HEK293 (cell line): Measurements from ENCODE around the gene SLC25A45.

Experiments used
- CTCF ChIA-PET: fragments of 350-600 bp; formaldehyde crosslinking; extraction: SDS; loops from one replicate; lab custom pipeline; 2021; ENCODE audit warnings: antibody characterized with exemption; lab: Yijun Ruan, JAX
- POLR2A ChIA-PET: fragments of 300-600 bp; formaldehyde crosslinking; extraction: SDS; loops from one replicate; lab custom pipeline; 2020; ENCODE audit warnings: antibody characterized with exemption, inconsistent platforms; lab: Yijun Ruan, JAX
- H3K27ac ChIP-seq: fragments of 200-500 bp; sonication (Bioruptor generic); 2 replicates; pipeline ENCODE4 v1.5.1; 2014; ENCODE audit warnings: low read depth, low read length, control low read depth, inconsistent platforms; ENCODE audit errors: extremely low read depth
- H3K36me3 ChIP-seq, 2 experiments: fragments of 200-500 bp in 1 of 2; sonication (Bioruptor generic) in 1 of 2; 1 replicate in 1 of 2; 2 replicates in 1 of 2; pipeline ENCODE4 v1.5.1; 2014 to 2017; ENCODE audit warnings: inconsistent platforms in 2 of 2, low read length in 2 of 2; ENCODE audit not compliant: control insufficient read depth in 2 of 2, insufficient read depth in 1 of 2
- H3K4me1 ChIP-seq: fragments of 200-500 bp; sonication (Bioruptor generic); 2 replicates; pipeline ENCODE4 v1.5.1; 2014; ENCODE audit warnings: mild to moderate bottlenecking, low read length, inconsistent platforms; ENCODE audit not compliant: control insufficient read depth, insufficient read depth
- H3K4me3 ChIP-seq: 2 replicates; pipeline ENCODE4 v1.5.1; 2011; ENCODE audit warnings: low read depth, mild to moderate bottlenecking, control low read depth, low read length, moderate library complexity
- H3K9me3 ChIP-seq: fragments of 200-500 bp; sonication (Bioruptor generic); 2 replicates; pipeline ENCODE4 v1.5.1; 2014; ENCODE audit warnings: low read depth, low read length, inconsistent platforms; ENCODE audit not compliant: control insufficient read depth, insufficient read depth
- AEBP2 ChIP-seq: fragments of 450-650 bp; formaldehyde crosslinking; IDR thresholded peaks from 2 replicates; pipeline ENCODE4 v1.5.1; 2016; ENCODE audit warnings: missing biosample characterization, missing genetic modification characterization, borderline replicate concordance
- GLI2 ChIP-seq: fragments of 450-650 bp; formaldehyde crosslinking; IDR thresholded peaks from 2 replicates; pipeline ENCODE4; 2017; ENCODE audit warnings: missing biosample characterization, missing genetic modification characterization, low read depth, borderline replicate concordance
- GLIS1 ChIP-seq: fragments of 450-650 bp; formaldehyde crosslinking; IDR thresholded peaks from 2 replicates; pipeline ENCODE4 v1.5.1; 2016; ENCODE audit warnings: missing biosample characterization, missing genetic modification characterization
- KLF10 ChIP-seq: fragments of 450-650 bp; IDR thresholded peaks from 2 replicates; pipeline ENCODE4 v1.5.1; 2018; ENCODE audit warnings: missing biosample characterization, mild to moderate bottlenecking, missing genetic modification characterization
- PBX3 ChIP-seq: sonication (generic); formaldehyde crosslinking; IDR thresholded peaks from 2 replicates; pipeline ENCODE4 v1.8.1; 2022; ENCODE audit warnings: mild to moderate bottlenecking, moderate library complexity, missing genetic modification reagents
- PRDM1 ChIP-seq: fragments of 450-650 bp; formaldehyde crosslinking; IDR thresholded peaks from 2 replicates; pipeline ENCODE4; 2016; ENCODE audit warnings: missing biosample characterization, missing genetic modification characterization
- REST ChIP-seq: fragments of 450-650 bp; formaldehyde crosslinking; IDR thresholded peaks from 2 replicates; pipeline ENCODE4 v1.5.1; 2016; ENCODE audit warnings: missing biosample characterization, missing genetic modification characterization
- ZBTB1 ChIP-seq: fragments of 450-650 bp; formaldehyde crosslinking; IDR thresholded peaks from 2 replicates; pipeline ENCODE4 v1.5.1; 2016; ENCODE audit warnings: missing biosample characterization, missing genetic modification characterization
- ZNF600 ChIP-seq: fragments of 450-650 bp; formaldehyde crosslinking; IDR thresholded peaks from 2 replicates; pipeline ENCODE4 v1.5.1; 2016; ENCODE audit warnings: missing biosample characterization, missing genetic modification characterization
- ZNF664 ChIP-seq: fragments of 450-650 bp; formaldehyde crosslinking; IDR thresholded peaks from 2 replicates; pipeline ENCODE4 v1.5.1; 2016; ENCODE audit warnings: missing biosample characterization, missing genetic modification characterization
- ZNF837 ChIP-seq: fragments of 450-650 bp; formaldehyde crosslinking; IDR thresholded peaks from 2 replicates; pipeline ENCODE4 v1.5.1; 2016; ENCODE audit warnings: missing biosample characterization, missing genetic modification characterization

Gene SLC25A45

GRCh38 chr11:65363770-65364169 is 18.7 kb downstream of the SLC25A45 start:
- POLR2A ChIA-PET = interaction anchor here (0.7 kb wide), 1 partner anchor 99 kb away, joined by 4 read pairs; no protein-coding TSS in a partner anchor
- peak; percentile 68 for TF ChIP-seq ZNF600 (tag by site-specific recombination)
- no peak for TF ChIP-seq KLF10 (tag by site-specific recombination)
- no peak for TF ChIP-seq REST (tag by site-specific recombination)
- TF ChIP-seq GLIS1 (tag by site-specific recombination) = peak; percentile 86
- TF ChIP-seq, all 188 proteins: peak for 2
- H3K27ac ChIP-seq = no peak overlapping the region

GRCh38 chr11:65362966-65363365 is 19.5 kb downstream of the SLC25A45 start:
- H3K9me3 ChIP-seq = no peaks in the 10 kb centered on the region
- H3K4me1 ChIP-seq = no peaks in the 10 kb centered on the region
- H3K36me3 ChIP-seq = no peaks in the 10 kb centered on the region
- TF ChIP-seq ZNF664 (tag by site-specific recombination) = no peak
- no peak for TF ChIP-seq ZBTB1 (tag by site-specific recombination)
- TF ChIP-seq ZNF837 (tag by site-specific recombination) = no peak
- no peak for TF ChIP-seq GLI2
- no peak overlapping the region for H3K27ac ChIP-seq
- ChIA-PET POLR2A (interaction anchor here (0.6 to 1.9 kb wide), 3 partner anchors 60 to 87 kb away, joined by 3 to 9 read pairs (median 4); partner anchors contain the start of gene NEAT1), CTCF (interaction anchor here (1.2 to 2.0 kb wide), 2 partner anchors 10 to 106 kb away, joined by 3 to 4 read pairs; no protein-coding TSS in a partner anchor)
- no peak overlapping the region for H3K4me3 ChIP-seq

More at GRCh38 chr11:65363770-65364169, 18.7 kb downstream of the SLC25A45 start:
- Histone ChIP-seq H3K9me3 (no peaks in the 10 kb centered on the region), H3K4me3 (no peak overlapping the region), H3K36me3 (no peaks in the 10 kb centered on the region), H3K4me1 (no peaks in the 10 kb centered on the region)
- CTCF ChIA-PET = interaction anchor here (2.0 kb wide), 1 partner anchor 105 kb away, joined by 4 read pairs; no protein-coding TSS in a partner anchor

GRCh38 chr11:65362320-65362931 is 20.0 kb downstream of the SLC25A45 start:
- no peak for TF ChIP-seq AEBP2
- no peak for TF ChIP-seq PBX3 (CRISPR knock-in tag)
- 0 out of 2 replicates have a peak, but pooled peaks have one; percentile 33 for TF ChIP-seq PRDM1 (tag by site-specific recombination)
- TF ChIP-seq, all 188 proteins: peak for 1
- POLR2A ChIA-PET = interaction anchor here (0.6 to 1.9 kb wide), 3 partner anchors 60 to 87 kb away, joined by 3 to 9 read pairs (median 4); partner anchors contain the start of gene NEAT1
- H3K4me1 ChIP-seq = no peaks in the 10 kb centered on the region
- H3K4me3 ChIP-seq = no peak overlapping the region
- CTCF ChIA-PET = interaction anchor here (0.9 to 2.0 kb wide), 4 partner anchors 9 to 106 kb away, joined by 3 to 4 read pairs (median 4); partner anchors contain the start of gene CDC42EP2
- H3K36me3 ChIP-seq = no peaks in the 10 kb centered on the region
- no peaks in the 10 kb centered on the region for H3K9me3 ChIP-seq
- no peak overlapping the region for H3K27ac ChIP-seq
